Measurements from ENCODE around the gene EPOP. TPM values are rescaled to one million over a fixed set of nuclear protein-coding genes. Genes with fewer than 3 reads are reported as not detected.

The EPOP gene
- total and polyA plus RNA-seq, 2 of the 13 experiments (the other 11 are each of a cell fraction or from before 2014, with no cell fraction given) = 14.7 to 37.8 TPM

- TF ChIP-seq RNF2 (conservative IDR thresholded peaks at IDR 0.05; ENCODE audit: low read depth) (no peak; the same call in 1 of the 2 replicates), ZNF12 (CRISPR knock-in tag; IDR thresholded peaks at IDR 0.05) (no peak), ZKSCAN1 (IDR thresholded peaks at IDR 0.05; ENCODE audit: low read length) (no peak), BORCS8-MEF2B (CRISPR knock-in tag; IDR thresholded peaks at IDR 0.05) (0 out of 2 replicates have a peak, but pooled peaks have one; percentile 47), RBAK (CRISPR knock-in tag; IDR thresholded peaks at IDR 0.05) (no peak), ZNF3 (CRISPR knock-in tag; IDR thresholded peaks at IDR 0.05) (no peak), ZNF839 (CRISPR knock-in tag; IDR thresholded peaks at IDR 0.05; ENCODE audit: borderline replicate concordance) (peak; percentile 13; the same call in 1 of the 2 replicates), SKI (IDR thresholded peaks at IDR 0.05; ENCODE audit: partially characterized antibody) (no peak), SMAD3 (CRISPR knock-in tag; IDR thresholded peaks at IDR 0.05) (no peak), ZNF431 (CRISPR knock-in tag; IDR thresholded peaks at IDR 0.05; ENCODE audit: borderline replicate concordance, low read depth) (no peak), ZBTB26 (CRISPR knock-in tag; IDR thresholded peaks at IDR 0.05; ENCODE audit: borderline replicate concordance) (0 out of 2 replicates have a peak, but pooled peaks have one; percentile 51), ZBTB7A (CRISPR knock-in tag; IDR thresholded peaks at IDR 0.05) (no peak), ZMYM2 (CRISPR knock-in tag; IDR thresholded peaks at IDR 0.05) (no peak), SRSF9 (IDR thresholded peaks at IDR 0.05; ENCODE audit: borderline replicate concordance, insufficient read depth, low read depth, low read length, poor library complexity, severe bottlenecking) (no peak), ASH2L (IDR thresholded peaks at IDR 0.05; ENCODE audit: insufficient read length, low read depth, low read length) (no peak), ZNF451 (CRISPR knock-in tag; IDR thresholded peaks at IDR 0.05) (no peak), ZNF850 (CRISPR knock-in tag; conservative IDR thresholded peaks at IDR 0.05) (no peak), POLR2G (IDR thresholded peaks at IDR 0.05; ENCODE audit: low read depth, low read length) (peak; percentile 53), ZNF253 (CRISPR knock-in tag; IDR thresholded peaks at IDR 0.05; ENCODE audit: borderline replicate concordance) (no peak; the same call in 1 of the 2 replicates), ZBTB33 (CRISPR knock-in tag; IDR thresholded peaks at IDR 0.05) (no peak), ZSCAN9 (CRISPR knock-in tag; IDR thresholded peaks at IDR 0.05; ENCODE audit: borderline replicate concordance) (no peak), ZNF547 (CRISPR knock-in tag; IDR thresholded peaks at IDR 0.05) (no peak)
- TF ChIP-seq, protein P1, sequence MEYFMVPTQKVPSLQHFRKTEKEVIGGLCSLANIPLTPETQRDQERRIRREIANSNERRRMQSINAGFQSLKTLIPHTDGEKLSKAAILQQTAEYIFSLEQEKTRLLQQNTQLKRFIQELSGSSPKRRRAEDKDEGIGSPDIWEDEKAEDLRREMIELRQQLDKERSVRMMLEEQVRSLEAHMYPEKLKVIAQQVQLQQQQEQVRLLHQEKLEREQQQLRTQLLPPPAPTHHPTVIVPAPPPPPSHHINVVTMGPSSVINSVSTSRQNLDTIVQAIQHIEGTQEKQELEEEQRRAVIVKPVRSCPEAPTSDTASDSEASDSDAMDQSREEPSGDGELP (IDR thresholded peaks at IDR 0.05; ENCODE audit: borderline replicate concordance, low read depth) = no peak
- TF ChIP-seq, protein P2, sequence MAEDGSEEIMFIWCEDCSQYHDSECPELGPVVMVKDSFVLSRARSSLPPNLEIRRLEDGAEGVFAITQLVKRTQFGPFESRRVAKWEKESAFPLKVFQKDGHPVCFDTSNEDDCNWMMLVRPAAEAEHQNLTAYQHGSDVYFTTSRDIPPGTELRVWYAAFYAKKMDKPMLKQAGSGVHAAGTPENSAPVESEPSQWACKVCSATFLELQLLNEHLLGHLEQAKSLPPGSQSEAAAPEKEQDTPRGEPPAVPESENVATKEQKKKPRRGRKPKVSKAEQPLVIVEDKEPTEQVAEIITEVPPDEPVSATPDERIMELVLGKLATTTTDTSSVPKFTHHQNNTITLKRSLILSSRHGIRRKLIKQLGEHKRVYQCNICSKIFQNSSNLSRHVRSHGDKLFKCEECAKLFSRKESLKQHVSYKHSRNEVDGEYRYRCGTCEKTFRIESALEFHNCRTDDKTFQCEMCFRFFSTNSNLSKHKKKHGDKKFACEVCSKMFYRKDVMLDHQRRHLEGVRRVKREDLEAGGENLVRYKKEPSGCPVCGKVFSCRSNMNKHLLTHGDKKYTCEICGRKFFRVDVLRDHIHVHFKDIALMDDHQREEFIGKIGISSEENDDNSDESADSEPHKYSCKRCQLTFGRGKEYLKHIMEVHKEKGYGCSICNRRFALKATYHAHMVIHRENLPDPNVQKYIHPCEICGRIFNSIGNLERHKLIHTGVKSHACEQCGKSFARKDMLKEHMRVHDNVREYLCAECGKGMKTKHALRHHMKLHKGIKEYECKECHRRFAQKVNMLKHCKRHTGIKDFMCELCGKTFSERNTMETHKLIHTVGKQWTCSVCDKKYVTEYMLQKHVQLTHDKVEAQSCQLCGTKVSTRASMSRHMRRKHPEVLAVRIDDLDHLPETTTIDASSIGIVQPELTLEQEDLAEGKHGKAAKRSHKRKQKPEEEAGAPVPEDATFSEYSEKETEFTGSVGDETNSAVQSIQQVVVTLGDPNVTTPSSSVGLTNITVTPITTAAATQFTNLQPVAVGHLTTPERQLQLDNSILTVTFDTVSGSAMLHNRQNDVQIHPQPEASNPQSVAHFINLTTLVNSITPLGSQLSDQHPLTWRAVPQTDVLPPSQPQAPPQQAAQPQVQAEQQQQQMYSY (CRISPR knock-in tag; IDR thresholded peaks at IDR 0.05) = no peak
Measured at GRCh38 chr17:38693700-38694329, 19.1 kb upstream of the EPOP start (continued).
